Ammon's horn (tissue), 1 donor: ENCODE results near the gene TTC27.
A peak's percentile ranks its signal among the peaks of the same experiment; 100 is the strongest.

Experiments used
- DNase-seq: peaks from one replicate; pipeline ENCODE4 v3.0.0-alpha.2; 2016; ENCODE audit warnings: low spot score

Gene TTC27

GRCh38 chr2:32755666-32756065 lies 127.8 kb downstream of the TTC27 start:
- no peak for DNase-seq

GRCh38 chr2:32756074-32756727 lies 128.4 kb downstream of the TTC27 start:
- no peak for DNase-seq

DNA sequence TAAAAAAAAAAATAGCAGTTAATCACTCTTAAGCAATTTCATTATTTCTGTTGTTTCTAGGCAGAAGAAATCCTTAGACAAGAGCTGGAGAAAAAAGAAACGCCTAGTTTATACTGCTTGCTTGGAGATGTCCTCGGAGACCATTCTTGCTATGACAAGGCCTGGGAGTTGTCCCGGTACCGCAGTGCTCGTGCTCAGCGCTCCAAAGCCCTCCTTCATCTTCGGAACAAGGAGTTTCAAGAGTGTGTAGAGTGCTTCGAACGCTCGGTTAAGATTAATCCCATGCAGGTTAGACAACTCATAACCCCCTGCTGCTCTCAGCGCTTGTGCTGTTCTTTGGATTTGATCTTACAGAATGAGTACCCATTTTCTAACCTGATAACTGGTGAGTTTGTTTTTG lies 130.4 kb downstream of the TTC27 start:
- no peak for DNase-seq

DNA sequence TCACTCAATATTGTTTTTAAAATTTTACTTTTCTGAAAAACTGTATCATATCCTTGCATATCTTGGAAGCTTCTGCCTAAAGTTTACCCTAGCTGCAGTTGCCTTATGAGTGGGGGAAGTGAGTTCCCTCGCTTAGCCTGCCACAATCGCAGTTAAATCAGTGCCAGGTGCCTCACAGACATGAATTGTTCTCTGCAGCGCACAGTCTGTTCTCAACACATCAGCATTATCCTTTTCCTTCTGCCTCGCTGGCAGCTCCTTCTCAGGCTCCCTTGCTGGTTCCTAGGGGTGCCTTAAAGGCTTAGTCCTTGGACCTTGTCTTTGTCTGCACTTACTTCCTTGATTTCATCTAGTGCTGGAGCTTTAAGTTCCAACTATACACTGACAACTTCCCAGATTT lies 132.8 kb downstream of the TTC27 start:
- DNase-seq, result peak; percentile 37

DNA sequence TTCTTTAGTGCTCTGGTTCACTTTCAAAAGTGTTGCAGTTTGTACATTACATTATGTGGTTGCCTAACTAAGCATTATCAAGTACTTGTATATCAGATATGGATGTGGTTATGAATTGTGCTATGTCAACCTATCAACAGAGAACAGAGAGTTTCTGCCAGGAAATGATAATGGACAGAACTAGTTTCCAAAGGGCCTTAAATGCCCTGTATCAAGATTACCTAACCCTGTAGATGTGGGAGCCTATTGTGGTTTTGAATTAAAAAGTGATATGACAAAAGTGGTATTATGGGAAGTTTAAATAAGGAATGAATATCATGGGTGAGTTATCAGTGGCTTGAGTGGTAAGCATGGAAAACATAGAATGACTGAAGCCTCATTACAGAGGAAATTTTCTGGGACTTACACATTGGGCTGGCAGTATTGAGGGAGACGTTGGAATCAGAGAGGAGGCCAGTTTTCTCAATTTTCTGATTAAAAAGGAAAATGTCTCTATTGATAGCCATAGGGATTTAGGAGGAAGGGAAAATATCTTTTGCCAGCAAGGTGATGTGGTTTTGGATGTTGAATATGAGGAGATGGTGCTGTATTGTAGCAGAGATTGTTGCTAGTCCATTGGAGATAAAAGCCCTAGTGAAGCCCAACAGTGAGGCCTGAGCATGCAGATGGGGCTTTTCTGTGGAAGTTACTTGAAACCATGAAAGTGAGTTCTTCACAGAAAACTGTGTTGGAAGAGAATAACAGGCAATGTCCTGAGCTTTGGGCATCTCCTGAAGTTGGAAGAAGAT lies 140.7 kb downstream of the TTC27 start:
- DNase-seq, result no peak

DNA sequence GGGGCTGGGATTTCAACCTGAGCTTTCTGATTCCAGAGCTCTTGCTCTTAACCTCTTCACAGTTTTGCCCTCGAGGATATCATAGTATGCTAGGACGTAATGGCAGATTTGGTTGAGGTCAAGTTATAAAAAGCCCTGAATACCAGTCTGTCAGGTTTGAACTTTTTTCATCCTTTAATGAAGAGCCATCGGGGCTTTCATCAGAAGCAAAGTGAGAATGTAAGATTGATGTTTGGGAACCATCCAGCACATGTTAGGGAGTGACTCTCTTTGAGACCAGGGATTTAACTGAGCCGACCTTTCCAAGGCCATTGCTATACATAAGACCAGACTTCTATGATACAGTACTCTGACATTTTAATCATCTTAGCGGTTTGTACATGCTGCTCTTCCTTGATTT lies 142.5 kb downstream of the TTC27 start:
- DNase-seq, result no peak

- DNase-seq, result peak; percentile 69
Observed at GRCh38 chr2:32772638-32773447, 145.0 kb downstream of the TTC27 start.

- DNase-seq, result no peak
Observed at GRCh38 chr2:32773448-32773808, 145.6 kb downstream of the TTC27 start.

DNA sequence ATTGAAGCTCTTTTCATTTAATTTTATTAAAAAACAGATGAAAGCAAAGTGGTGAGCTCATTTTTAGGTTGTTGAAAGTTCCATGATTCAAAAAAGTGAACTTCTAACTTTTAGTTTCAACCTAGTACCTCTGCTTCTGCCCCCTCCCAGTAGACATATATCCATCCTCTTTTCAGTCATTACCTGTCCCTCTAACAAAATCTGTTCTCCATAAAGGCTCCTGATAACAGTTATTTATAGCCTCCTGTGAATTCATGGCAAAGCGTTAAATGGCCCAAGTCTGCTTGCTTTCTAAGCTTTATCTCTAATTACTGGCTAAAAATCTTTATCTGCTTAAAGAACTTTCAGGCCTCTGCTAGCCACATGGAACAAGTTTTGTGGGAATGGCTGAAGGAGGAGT lies 148.1 kb downstream of the TTC27 start:
- DNase-seq, result no peak

DNA sequence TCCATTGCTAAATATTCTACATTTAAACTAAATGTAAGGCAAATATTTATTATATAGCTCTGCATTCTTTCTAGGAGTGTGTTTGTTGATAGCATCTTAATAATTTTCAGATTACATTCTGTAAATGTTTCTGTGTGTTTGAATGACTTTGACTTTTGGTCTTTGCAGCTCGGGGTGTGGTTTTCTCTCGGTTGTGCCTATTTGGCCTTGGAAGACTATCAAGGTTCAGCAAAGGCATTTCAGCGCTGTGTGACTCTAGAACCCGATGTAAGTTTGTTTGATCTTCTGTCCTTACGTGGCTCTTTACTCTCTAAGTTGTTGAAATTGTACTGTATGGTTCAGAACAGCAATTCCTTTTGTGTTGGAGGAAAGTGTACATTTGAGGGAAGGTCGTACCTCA lies 149.9 kb downstream of the TTC27 start:
- DNase-seq, result no peak

GRCh38 chr2:32780961-32781360 lies 153.1 kb downstream of the TTC27 start:
- DNase-seq, result no peak

GRCh38 chr2:32783469-32783868 lies 155.6 kb downstream of the TTC27 start:
- no peak for DNase-seq

DNA sequence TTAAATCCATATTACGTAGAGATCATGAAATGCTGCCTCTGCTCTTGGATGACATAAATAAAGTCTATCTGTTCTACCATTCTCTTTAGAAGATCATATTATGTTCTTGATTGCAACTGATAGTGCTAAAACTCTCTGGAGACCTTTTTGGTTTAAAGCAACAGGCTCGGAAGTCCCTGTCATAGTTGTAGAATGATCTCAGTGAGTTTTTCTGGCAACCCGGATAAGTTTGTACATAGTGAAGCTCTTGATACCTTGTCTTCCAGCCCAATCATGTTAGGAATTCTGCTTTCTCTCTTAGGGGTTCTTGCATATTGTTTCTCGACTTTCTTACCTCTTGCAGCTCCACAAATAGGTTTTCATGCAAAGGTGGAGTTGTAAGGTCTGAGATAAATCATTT lies 156.1 kb downstream of the TTC27 start:
- DNase-seq, result no peak

GRCh38 chr2:32787207-32787606 lies 159.4 kb downstream of the TTC27 start:
- no peak for DNase-seq

- DNase-seq, result peak; percentile 15
Observed at GRCh38 chr2:32788114-32788513, 160.3 kb downstream of the TTC27 start.

- DNase-seq, result no peak
Observed at GRCh38 chr2:32792416-32792815, 164.6 kb downstream of the TTC27 start.

DNA sequence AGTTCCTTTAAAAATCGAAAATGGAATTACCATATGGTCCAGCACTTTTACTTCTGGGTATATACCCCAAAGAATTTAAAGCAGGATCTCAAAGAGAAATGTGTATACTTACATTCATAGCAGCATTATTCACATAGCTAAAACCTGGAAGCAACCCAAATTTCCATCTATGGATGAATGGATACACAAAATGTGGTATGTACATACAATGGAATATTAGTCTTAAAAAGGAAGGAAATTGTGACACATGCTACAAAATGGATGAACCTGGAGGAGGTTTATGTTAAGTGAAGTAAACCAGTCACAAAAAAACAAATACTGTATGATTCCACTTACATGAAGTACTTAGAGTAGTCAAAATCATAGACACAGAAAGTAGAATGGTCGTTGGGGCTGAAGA lies 171.0 kb downstream of the TTC27 start:
- no peak for DNase-seq

GRCh38 chr2:32801741-32802140 lies 173.9 kb downstream of the TTC27 start:
- no peak for DNase-seq

GRCh38 chr2:32802877-32803276 lies 175.0 kb downstream of the TTC27 start:
- no peak for DNase-seq

- DNase-seq, result no peak
Observed at GRCh38 chr2:32804205-32804604, 176.4 kb downstream of the TTC27 start.

DNA sequence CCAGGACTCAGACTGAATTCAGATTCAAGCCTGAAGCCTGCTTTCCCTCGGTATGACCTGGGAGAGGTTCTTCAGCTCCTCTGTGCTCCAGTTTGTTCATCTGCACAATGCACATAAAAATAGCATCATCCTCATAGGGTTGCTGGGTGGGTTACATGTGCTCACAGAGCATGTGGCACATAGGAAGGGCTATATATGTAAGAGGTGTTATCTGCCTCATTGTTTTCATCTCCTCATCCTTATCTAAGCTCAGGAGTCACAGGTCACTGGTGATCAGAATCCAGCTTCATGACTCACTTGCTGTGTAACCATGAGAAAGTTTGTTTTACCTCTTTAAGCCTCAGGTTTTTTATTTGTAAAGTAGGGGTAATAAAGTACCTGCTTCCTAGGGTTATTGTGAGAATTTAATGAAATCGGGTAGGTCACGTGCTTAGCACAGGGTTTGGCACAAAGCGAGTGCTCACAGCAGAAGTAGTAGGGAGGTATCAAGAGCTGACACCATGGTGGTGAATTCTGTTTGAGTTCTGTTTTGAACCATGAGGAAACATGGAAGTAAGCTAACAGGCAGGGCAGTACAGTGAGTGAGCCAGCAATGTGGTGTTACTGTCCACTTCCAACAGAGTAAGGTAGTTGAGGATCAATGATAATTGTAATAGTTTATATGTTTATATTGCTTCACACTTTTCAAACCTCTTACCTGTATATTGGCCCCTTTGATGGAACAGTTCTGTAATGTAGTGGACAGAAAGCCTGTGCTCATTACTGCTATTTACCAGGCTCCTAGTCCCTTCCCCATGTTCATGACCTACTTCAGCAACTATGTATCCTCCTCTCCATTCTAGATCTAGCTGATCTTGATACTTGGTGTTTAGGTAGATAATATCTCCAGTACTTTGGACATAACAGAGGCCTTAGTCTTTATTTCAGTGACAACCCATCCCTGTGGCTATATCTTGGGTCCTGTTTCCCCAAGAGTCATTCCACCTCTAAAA lies 177.6 kb downstream of the TTC27 start:
- DNase-seq, result no peak

DNA sequence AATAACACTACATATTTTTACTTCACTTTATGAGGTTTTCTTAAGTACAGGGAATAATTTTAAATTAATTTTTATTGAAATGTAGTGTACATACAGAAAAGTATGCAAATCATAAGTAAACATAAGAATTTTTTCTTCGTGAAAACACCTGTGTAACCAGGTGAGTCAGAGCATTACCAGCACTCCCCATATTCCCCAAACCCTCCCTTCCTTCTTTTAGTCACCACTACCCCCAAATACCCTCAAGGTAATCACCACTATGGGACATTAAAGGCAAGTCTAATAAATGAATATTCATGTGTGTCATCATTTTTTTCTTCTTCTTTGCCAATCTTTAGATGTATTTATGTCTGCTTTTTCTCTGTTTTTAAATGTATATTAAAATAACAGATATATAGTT lies 179.0 kb downstream of the TTC27 start:
- no peak for DNase-seq
